BE2C (cell line): ENCODE results near the gene HCK.

ENCODE experiments used
- DNase-seq: peaks from one replicate; pipeline ENCODE4 v3.0.0-alpha.2; 2020
- H3K27me3 ChIP-seq: fragments of 250-450 bp; sonication (Bioruptor Pico); 2 replicates; pipeline ENCODE4 v1.5.1; 2020; ENCODE audit warnings: mild to moderate bottlenecking
- H3K36me3 ChIP-seq: fragments of 250-450 bp; sonication (Bioruptor Pico); 2 replicates; pipeline ENCODE4 v1.5.1; 2020; ENCODE audit warnings: mild to moderate bottlenecking
- H3K4me1 ChIP-seq: fragments of 250-450 bp; sonication (Bioruptor Pico); 2 replicates; pipeline ENCODE4 v1.5.1; 2020
- H3K4me3 ChIP-seq: 2 replicates; pipeline ENCODE4 v1.5.1; 2011; ENCODE audit warnings: low read depth, low read length
- H3K9me3 ChIP-seq: fragments of 250-450 bp; sonication (Bioruptor Pico); 2 replicates; pipeline ENCODE4 v1.5.1; 2020
- CTCF ChIP-seq: IDR thresholded peaks from 2 replicates; pipeline ENCODE4 v1.5.1; 2012; ENCODE audit warnings: mild to moderate bottlenecking, low read depth, low read length

The HCK gene

GRCh38 chr20:32037929-32038328 lies 14.1 kb upstream of the HCK start:
- no peak for DNase-seq
- Histone ChIP-seq H3K36me3 (no peaks in the 10 kb centered on the region), H3K27me3 (peaks cover 46% of the 10 kb centered on the region), H3K4me3 (no peak overlapping the region), H3K4me1 (no peaks in the 10 kb centered on the region), H3K9me3 (no peaks in the 10 kb centered on the region)
- no peak for TF ChIP-seq CTCF

- Histone ChIP-seq H3K4me1 (no peaks in the 10 kb centered on the region), H3K4me3 (no peak overlapping the region), H3K9me3 (no peaks in the 10 kb centered on the region), H3K36me3 (no peaks in the 10 kb centered on the region), H3K27me3 (peaks cover 32% of the 10 kb centered on the region)
- DNase-seq: no peak
- TF ChIP-seq CTCF: no peak
Observed at GRCh38 chr20:32040142-32040953, 11.7 kb upstream of the HCK start.

- DNase-seq: no peak
- peaks cover 47% of the 10 kb centered on the region for H3K27me3 ChIP-seq
- no peaks in the 10 kb centered on the region for H3K4me1 ChIP-seq
- no peak for TF ChIP-seq CTCF
- no peak overlapping the region for H3K4me3 ChIP-seq
- H3K9me3 ChIP-seq: no peaks in the 10 kb centered on the region
- no peaks in the 10 kb centered on the region for H3K36me3 ChIP-seq
Observed at GRCh38 chr20:32045999-32046398, 6.0 kb upstream of the HCK start.

GRCh38 chr20:32050324-32050841 lies 1.7 kb upstream of the HCK start:
- no peaks in the 10 kb centered on the region for H3K36me3 ChIP-seq
- H3K4me1 ChIP-seq: no peaks in the 10 kb centered on the region
- no peak for DNase-seq
- peaks cover 66% of the 10 kb centered on the region for H3K27me3 ChIP-seq
- H3K4me3 ChIP-seq: no peak overlapping the region
- TF ChIP-seq CTCF: no peak
- no peaks in the 10 kb centered on the region for H3K9me3 ChIP-seq

GRCh38 chr20:32050851-32051556 lies 1.0 kb upstream of the HCK start:
- H3K36me3 ChIP-seq: no peaks in the 10 kb centered on the region
- no peak overlapping the region for H3K4me3 ChIP-seq
- H3K9me3 ChIP-seq: no peaks in the 10 kb centered on the region
- H3K27me3 ChIP-seq: peaks cover 69% of the 10 kb centered on the region
- TF ChIP-seq CTCF: no peak
- H3K4me1 ChIP-seq: no peaks in the 10 kb centered on the region
- DNase-seq: no peak

- no peak for DNase-seq
- Histone ChIP-seq H3K4me1 (no peaks in the 10 kb centered on the region), H3K36me3 (no peaks in the 10 kb centered on the region), H3K27me3 (peaks cover 73% of the 10 kb centered on the region), H3K4me3 (no peak overlapping the region), H3K9me3 (no peaks in the 10 kb centered on the region)
- TF ChIP-seq CTCF: no peak
Observed at GRCh38 chr20:32051720-32052089, 337 bp upstream of the HCK start.
